Activated T-cell treated with anti-CD3 and anti-CD28 coated beads for 1 hour (primary cell): ENCODE data around the gene POGK.

Experiments
- DNase-seq: peaks from one replicate; pipeline ENCODE4 v3.0.0-alpha.2; 2020; ENCODE audit warnings: low read depth

POGK gene

GRCh38 chr1:166902279-166902678, 63.0 kb downstream of the POGK start:
- no peak for DNase-seq

DNA sequence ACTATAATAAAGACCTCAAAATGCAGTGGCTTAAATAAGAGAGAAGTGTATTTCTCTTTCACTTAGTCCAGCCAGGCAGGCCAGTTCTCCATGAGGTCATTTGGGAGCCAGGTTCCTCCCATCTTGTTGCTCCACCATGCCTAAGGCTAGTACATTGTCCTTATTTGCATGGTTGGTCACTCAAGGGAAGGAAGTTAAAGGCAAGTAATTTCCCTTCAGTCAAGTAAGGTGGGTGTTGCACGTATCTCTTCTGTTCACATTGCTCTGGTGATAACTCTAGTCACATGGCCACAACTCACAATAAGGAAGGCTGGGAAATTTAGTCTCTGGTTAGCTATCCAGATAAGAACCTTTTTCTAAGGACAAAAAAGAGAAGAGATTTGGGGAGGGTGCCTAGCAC, 64.0 kb downstream of the POGK start:
- no peak for DNase-seq

GRCh38 chr1:166905136-166905535, 65.9 kb downstream of the POGK start:
- DNase-seq: no peak

DNA sequence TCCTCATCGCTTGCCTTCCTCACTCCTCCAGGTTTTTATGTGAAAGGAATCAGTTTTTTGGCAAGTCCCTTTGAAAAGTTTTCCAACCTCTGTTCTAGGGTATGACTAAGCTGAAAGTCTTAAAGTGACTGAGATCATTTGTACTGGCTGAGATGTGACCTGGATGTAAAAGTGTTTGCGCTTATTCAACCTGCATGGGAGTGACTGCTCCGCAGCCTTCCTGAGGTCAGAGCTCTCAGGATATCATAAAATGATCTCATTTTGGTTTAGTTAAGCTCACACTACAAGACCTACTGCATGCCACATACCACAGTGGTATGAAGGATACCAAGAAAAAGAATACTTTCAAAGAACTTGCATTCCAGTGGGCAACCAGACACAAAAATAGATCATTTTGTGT, 66.6 kb downstream of the POGK start:
- DNase-seq: no peak
